DMS79 (cell line): ENCODE measurements around the gene TEKT2.

Experiments
- DNase-seq: peaks from one replicate; lab custom pipeline; 2025; lab: John Stamatoyannopoulos, UW

The TEKT2 gene

DNA sequence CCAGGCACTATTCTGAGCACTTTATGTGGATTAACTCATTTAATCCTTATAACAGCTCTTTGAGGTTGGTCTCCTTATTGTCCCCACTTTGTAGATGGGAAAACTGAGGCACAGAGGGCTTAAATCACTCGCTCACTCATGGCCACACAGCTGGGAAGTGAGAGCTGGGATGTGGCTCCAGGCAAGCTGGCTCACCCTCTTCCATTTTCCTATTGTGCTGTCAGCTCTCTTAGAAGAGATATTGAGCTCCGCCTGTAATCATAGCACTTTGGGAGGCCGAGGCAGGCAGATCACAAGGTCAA lies 45.0 kb downstream of the TEKT2 start:
- DNase-seq = no peak

DNA sequence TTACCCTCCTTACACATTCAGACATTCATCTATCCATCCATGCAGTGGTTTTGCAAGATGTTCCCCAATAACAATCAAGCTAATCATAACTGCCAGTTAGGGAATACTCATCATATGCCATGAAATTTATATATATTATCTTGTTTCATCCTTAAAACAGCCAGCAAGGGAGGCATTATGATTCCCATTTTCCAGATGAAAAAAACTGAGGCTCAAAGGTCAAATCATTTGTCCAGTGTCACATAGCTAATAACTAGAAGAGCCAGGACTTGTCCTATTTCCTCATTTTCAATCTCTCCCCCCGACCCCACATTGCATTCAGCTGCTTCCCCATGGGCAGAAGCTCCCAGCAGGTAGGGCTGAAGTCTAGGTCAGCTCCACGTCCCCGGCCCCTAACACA lies 48.1 kb downstream of the TEKT2 start:
- DNase-seq = no peak

DNA sequence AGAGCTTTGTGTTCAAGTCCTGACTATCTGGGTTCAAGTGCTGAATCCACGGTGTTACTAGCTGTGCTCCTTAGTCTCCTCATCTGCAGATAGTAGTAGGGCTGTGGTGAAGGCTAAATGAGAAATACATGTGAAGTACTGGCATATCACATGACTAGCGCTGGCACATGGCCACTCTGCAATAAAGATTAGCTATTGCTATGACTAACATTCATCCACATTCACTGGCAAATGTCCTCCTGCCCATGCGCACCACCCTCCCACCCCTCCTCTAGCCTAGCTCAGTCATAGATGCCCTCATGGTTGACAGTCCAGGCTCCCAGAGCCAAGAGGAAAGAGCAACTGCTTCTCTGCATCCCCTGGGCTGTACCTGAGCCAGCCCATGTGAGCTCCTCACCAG lies 49.6 kb downstream of the TEKT2 start:
- DNase-seq = no peak

DNA sequence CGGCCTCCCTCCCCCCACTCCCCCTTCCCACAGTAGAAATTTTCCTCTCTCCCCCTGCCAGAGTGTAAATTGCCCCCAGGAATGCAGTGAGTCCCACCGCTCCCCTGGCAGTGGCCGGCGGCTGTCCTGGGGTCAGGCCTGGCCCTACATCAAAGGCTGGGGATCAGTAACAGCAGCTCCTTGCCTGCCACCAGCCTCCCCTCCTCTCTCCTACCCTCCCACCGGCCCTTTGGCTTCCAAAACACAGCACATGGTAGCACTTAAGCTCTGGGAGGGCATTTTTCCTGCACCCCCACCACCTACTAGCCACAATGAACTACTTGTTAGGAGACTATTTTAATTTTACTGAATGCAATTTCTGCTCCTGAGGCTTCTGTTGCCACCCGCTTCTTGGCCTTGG lies 50.1 kb downstream of the TEKT2 start:
- no peak for DNase-seq

DNA sequence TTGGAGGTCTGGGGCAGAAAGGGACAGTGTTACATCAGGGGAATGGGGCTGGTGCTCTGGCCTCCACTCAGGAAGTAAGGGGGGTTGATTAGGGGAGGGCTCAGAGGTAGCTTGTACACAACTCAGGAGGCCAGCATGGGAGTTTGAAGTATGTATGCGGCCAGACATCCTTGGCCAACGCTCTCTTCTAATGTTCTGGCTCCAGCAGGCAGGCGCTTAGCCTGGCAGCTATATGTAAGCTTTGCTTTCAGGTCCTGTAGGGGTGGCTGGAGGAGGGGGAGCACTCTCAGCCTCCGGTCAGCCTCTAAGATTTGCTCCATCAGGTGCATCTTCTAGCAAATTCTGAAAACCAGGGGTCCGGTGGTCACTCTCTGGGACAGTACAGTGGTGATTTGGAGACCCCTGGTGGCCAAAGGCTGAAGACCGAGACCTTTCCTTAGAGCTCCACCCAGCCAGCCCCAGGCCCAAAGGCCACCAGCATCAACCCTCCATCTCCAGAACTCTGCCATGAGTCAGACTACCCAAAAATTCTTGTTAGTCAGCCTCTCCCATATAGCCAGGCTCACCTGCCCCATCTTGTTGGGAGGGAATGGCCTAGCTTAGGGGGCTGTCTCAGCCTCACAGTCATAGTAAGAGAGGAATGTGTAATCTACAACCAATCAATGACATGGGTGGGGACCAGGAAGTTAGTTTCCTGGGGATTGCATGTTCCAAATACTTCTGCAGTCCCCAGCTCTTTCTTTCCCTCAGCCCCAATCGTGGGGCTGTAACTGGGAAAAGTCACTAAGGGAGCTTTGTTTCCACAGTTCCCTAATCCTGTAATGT lies 50.8 kb downstream of the TEKT2 start:
- DNase-seq = no peak

DNA sequence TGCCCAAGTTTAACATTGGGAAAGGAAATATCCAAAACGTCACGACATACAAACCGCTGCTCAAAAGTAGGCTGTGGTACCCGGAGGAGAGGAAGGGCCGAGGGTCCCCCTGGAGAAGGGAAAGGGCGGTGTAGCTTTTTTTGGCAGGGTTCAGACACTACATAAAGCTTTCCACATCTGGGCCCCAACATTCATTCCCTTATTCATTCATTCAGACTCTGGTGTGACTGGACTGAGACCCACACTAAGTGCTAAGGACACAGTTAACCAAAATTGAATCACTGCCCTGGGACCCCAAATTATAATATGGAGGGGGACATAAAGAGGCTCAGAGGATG lies 51.4 kb downstream of the TEKT2 start:
- DNase-seq = no peak

DNA sequence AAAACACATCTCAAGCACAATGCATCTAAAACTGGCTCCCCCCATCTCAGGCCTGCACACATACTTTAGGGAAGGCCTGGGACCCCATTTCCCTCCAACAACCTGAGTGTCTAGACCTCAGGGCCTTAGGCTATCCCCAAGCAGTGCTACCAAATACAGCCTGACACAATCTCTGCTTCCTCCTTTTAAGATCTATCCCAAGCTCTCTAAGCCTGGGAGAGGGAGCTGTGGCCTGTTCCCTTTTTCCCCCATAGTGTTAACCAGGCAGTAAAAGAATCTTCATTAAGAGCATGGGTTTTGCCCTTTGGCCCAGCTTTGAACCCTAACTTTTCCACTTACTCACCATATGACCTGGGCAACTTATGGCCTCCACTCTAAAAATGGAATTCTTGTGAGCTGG lies 51.9 kb downstream of the TEKT2 start:
- DNase-seq = no peak

DNA sequence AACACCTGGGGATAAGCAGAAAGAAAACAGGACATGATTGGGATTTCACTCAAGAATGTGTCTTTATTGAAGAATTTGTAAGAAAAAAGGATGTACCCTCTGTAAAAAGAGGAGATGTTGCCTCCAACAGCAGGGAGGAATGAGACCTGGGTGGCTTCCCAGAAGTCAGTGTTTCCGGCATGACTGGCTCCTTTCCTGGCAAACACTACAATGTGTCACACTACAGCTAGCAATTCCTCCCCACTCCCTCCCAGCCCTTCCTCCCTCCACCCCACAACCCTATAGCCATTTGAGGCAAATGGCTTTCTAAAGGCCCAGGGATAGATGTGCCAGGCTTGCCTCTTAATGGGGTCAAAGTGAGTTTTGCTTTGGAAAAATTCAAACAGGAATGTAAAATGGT lies 52.6 kb downstream of the TEKT2 start:
- no peak for DNase-seq

DNA sequence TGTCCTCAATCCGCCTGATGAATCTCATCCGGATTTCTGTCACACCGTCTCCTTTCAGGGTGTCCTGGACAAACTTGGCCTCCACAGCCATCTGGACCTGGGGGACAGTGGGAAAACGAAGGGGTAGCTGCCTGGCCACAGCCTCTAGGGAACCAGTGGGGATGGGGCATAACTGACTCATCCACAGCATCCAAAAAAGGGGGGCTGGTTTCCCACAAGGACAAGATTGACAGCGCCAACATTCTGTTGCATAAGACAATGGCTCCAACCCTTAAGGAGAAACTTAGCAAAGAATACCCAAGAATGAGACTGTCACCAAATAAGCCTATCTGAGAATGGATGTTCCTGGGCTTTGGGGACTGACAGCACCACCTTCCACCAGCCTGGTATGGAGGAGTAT lies 53.3 kb downstream of the TEKT2 start:
- no peak for DNase-seq

DNA sequence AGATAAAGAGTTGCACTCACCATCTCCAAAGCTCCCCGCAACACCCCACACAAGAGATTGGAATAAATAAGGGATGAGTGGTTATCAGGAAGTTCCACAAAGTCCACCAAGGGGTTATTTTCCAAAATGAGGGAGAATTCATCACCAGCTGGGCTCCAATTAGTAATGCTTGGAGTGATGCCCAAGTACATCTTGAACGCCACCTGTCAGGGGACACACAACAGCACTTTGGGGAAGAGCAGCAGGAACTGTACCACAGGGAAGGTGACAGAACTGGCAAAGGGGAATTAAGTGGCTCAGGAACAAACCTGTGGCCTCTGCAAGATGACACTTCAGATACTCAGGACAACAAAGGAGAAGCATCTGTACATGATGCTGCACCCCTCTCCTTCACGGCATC lies 53.9 kb downstream of the TEKT2 start:
- DNase-seq = peak; percentile 89
